K562 (cell line): ENCODE data around the gene GLUL. TPM values are rescaled to one million over a fixed set of nuclear protein-coding genes. Genes with fewer than 3 reads are reported as not detected.
A peak's percentile ranks its signal among the peaks of the same experiment; 100 is the strongest.

Experiments
- DACH1 ChIP-seq: fragments of 450-650 bp; IDR thresholded peaks from 2 replicates; pipeline ENCODE4 v1.6.1; 2018; ENCODE audit not compliant: partially characterized antibody
- MCM3 ChIP-seq: fragments of 450-650 bp; IDR thresholded peaks from 2 replicates; pipeline ENCODE4 v1.6.1; 2016
- MTA3 ChIP-seq: fragments of 450-650 bp; formaldehyde crosslinking; IDR thresholded peaks from 2 replicates; pipeline ENCODE4 v1.6.1; 2017; ENCODE audit warnings: mild to moderate bottlenecking, borderline replicate concordance
- NCOA1 ChIP-seq: fragments of 450-650 bp; IDR thresholded peaks from 2 replicates; pipeline ENCODE4 v1.6.1; 2016; ENCODE audit warnings: low read depth
- NCOA4 ChIP-seq: fragments of 450-650 bp; IDR thresholded peaks from 2 replicates; pipeline ENCODE4 v1.6.1; 2018; ENCODE audit warnings: mild to moderate bottlenecking; ENCODE audit not compliant: partially characterized antibody
- PHB2 ChIP-seq: fragments of 450-650 bp; IDR thresholded peaks from 2 replicates; pipeline ENCODE4 v1.6.1; 2017; ENCODE audit warnings: low read depth
- YY1 ChIP-seq, 3 experiments: IDR thresholded peaks; 2 replicates each; pipeline ENCODE4 v1.6.1; 2011; ENCODE audit warnings: low read length in 2 of 3, mild to moderate bottlenecking in 2 of 3, moderate library complexity in 2 of 3, borderline replicate concordance in 1 of 3, control low read depth in 1 of 3, low read depth in 1 of 3; ENCODE audit not compliant: insufficient read depth in 3 of 3, insufficient replicate concordance in 2 of 3, control insufficient read depth in 1 of 3, insufficient read length in 1 of 3; ENCODE audit errors: extremely low read depth in 1 of 3
- ZBED1 ChIP-seq: IDR thresholded peaks from 2 replicates; pipeline ENCODE4 v1.6.1; 2014
- polyA plus RNA-seq, 8 experiments: library from polyadenylated mRNA; depleted of rRNA in 4 of 8; stranded (reverse) in 5 of 8; unstranded in 3 of 8; fragments of >200 nt; fragmentation: Nextera tagmentation in 2 of 8; fragmentation: Illumina TruSeq in 1 of 8; extraction: Ambion mirVana in 2 of 8; extraction: Trizol in 1 of 8; gene quantifications; 2 replicates each; pipeline versions ENCODE4 v1.2.1 to v1.2.3, GENCODE V29; 2011 to 2014; ENCODE audit warnings: inconsistent platforms in 1 of 8, missing spikeins in 1 of 8
- total RNA-seq, 7 experiments: library from RNA; depleted of rRNA in 6 of 7; stranded (reverse); fragments of >200 nt in 6 of 7; fragmentation: Illumina TruSeq in 2 of 7; extraction: Trizol in 2 of 7; gene quantifications; 2 replicates each; pipeline versions ENCODE4 v1.2.1 to v1.2.3, GENCODE V29; 2011 to 2021; ENCODE audit warnings: low replicate concordance in 1 of 7
- TF ChIP-seq, protein P1 (sequence below): fragments of 250-450 bp; sonication (Bioruptor Pico); IDR thresholded peaks from 2 replicates; pipeline ENCODE4 v1.4.0; 2020; ENCODE audit warnings: borderline replicate concordance
- TF ChIP-seq, protein P2 (sequence below), 2 experiments: fragments of 450-650 bp; IDR thresholded peaks; 2 replicates each; pipeline ENCODE4 v1.6.1; 2016; ENCODE audit warnings: mild to moderate bottlenecking in 2 of 2, borderline replicate concordance in 1 of 2, low read depth in 1 of 2, moderate library complexity in 1 of 2
- TF ChIP-seq, protein P3 (sequence below): fragments of 450-650 bp; formaldehyde crosslinking; conservative IDR thresholded peaks from 2 replicates; pipeline ENCODE4 v1.4.0; 2022; ENCODE audit warnings: mild to moderate bottlenecking, missing genetic modification characterization

Gene GLUL
- total and polyA plus RNA-seq, 9 of the 15 experiments (the other 6 are each of a cell fraction or from before 2014, with no cell fraction given): 1,088 to 4,222 (median 1,338) TPM

DNA sequence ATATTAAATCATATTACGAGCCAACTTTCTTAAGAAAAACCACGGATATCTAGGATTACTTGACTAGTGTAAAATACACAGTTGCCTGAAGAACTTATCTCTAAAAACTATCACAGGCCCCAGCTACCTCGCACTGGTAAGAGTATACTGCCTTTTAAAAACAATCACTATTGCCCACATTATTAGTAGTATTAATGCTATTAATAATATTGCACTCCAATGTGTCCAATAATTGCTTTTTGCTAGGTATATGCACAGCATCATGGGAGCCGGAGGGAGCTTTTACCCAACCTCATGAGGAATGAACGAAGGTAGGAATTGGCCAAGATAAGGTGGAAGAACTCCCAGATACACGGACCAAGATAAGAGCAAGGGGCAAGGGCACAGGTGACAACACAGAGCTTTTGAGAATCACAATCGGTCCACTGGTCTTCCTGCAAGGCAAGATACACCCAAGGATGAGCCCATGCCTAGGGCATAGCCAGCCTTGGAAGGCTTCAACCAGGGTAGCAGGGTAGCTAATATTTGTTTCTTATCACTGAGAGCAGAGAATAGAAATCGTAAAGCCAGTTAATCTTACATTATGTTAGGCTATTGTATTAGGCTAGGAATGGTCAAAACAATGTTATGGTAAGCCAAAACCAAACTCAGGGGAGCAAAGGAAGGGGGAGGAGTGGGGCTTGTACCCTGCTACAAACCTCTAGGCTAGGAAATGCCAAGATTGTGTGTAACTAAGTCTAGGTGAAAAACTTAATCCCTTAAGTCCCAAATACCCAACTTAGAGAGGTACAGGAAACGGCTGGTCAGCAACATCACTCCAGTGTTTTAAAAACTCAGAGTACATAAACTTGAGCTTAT lies 9.4 kb downstream of the GLUL start (continued):
- TF ChIP-seq, protein P1, sequence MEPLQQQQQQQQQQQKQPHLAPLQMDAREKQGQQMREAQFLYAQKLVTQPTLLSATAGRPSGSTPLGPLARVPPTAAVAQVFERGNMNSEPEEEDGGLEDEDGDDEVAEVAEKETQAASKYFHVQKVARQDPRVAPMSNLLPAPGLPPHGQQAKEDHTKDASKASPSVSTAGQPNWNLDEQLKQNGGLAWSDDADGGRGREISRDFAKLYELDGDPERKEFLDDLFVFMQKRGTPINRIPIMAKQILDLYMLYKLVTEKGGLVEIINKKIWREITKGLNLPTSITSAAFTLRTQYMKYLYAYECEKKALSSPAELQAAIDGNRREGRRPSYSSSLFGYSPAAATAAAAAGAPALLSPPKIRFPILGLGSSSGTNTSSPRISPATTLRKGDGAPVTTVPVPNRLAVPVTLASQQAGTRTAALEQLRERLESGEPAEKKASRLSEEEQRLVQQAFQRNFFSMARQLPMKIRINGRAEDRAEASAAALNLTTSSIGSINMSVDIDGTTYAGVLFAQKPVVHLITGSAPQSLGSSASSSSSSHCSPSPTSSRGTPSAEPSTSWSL (CRISPR knock-in tag): no peak
- TF ChIP-seq, protein P2, sequence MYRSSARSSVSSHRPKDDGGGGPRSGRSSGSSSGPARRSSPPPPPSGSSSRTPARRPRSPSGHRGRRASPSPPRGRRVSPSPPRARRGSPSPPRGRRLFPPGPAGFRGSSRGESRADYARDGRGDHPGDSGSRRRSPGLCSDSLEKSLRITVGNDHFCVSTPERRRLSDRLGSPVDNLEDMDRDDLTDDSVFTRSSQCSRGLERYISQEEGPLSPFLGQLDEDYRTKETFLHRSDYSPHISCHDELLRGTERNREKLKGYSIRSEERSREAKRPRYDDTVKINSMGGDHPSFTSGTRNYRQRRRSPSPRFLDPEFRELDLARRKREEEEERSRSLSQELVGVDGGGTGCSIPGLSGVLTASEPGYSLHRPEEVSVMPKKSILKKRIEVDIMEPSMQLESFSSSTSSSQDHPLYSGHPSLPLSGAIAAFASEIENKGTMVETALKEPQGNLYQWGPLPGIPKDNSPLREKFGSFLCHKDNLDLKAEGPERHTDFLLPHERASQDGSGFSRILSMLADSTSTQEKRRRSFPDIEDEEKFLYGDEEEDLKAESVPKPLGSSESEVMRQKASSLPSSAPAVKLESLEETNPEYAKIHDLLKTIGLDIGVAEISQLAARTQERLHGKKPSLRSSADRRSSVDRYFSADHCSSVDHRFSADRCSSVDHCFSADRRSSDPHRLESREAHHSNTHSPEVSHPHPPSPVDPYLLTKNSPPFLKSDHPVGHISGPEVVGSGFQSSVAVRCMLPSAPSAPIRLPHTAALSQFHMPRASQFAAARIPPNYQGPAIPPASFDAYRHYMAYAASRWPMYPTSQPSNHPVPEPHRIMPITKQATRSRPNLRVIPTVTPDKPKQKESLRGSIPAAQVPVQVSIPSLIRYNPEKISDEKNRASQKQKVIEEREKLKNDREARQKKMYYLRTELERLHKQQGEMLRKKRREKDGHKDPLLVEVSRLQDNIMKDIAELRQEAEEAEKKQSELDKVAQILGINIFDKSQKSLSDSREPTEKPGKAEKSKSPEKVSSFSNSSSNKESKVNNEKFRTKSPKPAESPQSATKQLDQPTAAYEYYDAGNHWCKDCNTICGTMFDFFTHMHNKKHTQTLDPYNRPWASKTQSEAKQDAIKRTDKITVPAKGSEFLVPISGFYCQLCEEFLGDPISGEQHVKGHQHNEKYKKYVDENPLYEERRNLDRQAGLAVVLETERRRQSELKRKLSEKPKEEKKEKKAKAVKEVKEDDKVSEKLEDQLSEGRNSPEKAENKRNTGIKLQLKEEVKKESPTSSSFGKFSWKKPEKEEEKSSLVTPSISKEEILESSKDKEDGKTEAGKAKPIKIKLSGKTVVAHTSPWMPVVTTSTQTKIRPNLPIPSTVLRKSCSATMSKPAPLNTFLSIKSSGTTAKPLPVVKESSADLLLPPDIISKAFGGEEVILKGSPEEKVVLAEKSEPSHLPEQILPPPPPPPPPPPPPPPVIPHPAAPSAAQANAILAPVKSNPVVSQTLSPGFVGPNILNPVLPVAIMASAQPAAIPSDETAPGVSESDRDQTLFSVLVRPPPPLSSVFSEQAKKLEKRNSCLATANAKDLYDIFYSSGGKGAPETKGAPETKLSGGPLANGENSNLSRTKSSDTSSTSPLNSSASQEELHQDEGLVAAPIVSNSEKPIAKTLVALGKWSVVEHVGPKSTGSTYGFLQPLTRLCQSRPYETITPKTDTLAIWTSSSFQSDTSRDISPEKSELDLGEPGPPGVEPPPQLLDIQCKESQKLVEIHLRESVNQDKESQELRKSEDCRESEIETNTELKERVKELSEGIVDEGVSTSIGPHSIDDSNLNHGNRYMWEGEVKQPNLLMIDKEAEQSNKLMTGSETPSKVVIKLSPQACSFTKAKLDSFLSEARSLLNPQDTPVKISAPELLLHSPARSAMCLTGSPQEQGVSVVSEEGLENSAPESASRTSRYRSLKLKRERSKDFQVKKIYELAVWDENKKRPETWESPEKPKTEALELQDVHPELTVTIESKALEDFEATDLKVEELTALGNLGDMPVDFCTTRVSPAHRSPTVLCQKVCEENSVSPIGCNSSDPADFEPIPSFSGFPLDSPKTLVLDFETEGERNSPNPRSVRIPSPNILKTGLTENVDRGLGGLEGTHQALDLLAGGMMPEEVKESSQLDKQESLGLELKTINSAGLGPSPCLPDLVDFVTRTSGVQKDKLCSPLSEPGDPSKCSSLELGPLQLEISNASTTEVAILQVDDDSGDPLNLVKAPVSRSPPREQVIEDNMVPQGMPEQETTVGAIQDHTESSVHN (IDR thresholded peaks at IDR 0.05; ENCODE audit: borderline replicate concordance in 1 of 2, low read depth in 1 of 2): no peak
- TF ChIP-seq MTA3 (0 out of 2 replicates have a peak, but pooled peaks have one; percentile 28), ZBED1 (peak; percentile 2; the same call in 1 of the 2 replicates), PHB2 (no peak), DACH1 (peak; percentile 96), NCOA4 (no peak), YY1 (IDR thresholded peaks at IDR 0.05; ENCODE audit: borderline replicate concordance in 1 of 3, control insufficient read depth in 1 of 3, extremely low read depth in 1 of 3, insufficient read depth in 3 of 3, insufficient read length in 1 of 3, insufficient replicate concordance in 2 of 3, low read depth in 1 of 3, low read length in 2 of 3) (no peak), MCM3 (no peak), NCOA1 (no peak)
- TF ChIP-seq, protein P3, sequence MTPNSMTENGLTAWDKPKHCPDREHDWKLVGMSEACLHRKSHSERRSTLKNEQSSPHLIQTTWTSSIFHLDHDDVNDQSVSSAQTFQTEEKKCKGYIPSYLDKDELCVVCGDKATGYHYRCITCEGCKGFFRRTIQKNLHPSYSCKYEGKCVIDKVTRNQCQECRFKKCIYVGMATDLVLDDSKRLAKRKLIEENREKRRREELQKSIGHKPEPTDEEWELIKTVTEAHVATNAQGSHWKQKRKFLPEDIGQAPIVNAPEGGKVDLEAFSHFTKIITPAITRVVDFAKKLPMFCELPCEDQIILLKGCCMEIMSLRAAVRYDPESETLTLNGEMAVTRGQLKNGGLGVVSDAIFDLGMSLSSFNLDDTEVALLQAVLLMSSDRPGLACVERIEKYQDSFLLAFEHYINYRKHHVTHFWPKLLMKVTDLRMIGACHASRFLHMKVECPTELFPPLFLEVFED (CRISPR knock-in tag): peak; percentile 79; the same call in 1 of the 2 replicates
